Transverse colon (tissue), 4 donors: Measurements from ENCODE around the gene PF4V1. TPM values are rescaled to one million over a fixed set of nuclear protein-coding genes. Genes with fewer than 3 reads are reported as not detected.

Source experiments
- DNase-seq: peaks from one replicate; pipeline ENCODE4 v3.0.0-alpha.2; 2019
- H3K27ac ChIP-seq, 4 donors: fragments of 200-600 bp; sonication (generic); 2 replicates each; pipeline ENCODE4 v1.5.1; 2016 to 2018; ENCODE audit warnings: inconsistent platforms in 4 of 4
- H3K27me3 ChIP-seq: fragments of 200-600 bp; sonication (generic); 2 replicates; pipeline ENCODE4 v1.5.1; 2017; ENCODE audit warnings: inconsistent platforms
- H3K36me3 ChIP-seq, 4 donors: fragments of 200-600 bp; sonication (generic); 2 replicates each; pipeline ENCODE4 v1.5.1; 2017 to 2019; ENCODE audit warnings: inconsistent platforms in 4 of 4
- H3K4me1 ChIP-seq, 4 donors: fragments of 200-600 bp; sonication (generic); 2 replicates each; pipeline ENCODE4 v1.5.1; 2017 to 2020; ENCODE audit warnings: inconsistent platforms in 4 of 4
- H3K4me3 ChIP-seq, 4 donors: fragments of 200-600 bp; sonication (generic); 1 replicate in 1 of 4; 2 replicates in 3 of 4; pipeline versions ENCODE4 v1.5.1 to v1.6.1; 2017 to 2019; ENCODE audit warnings: inconsistent platforms in 4 of 4
- H3K9me3 ChIP-seq, 2 donors: fragments of 200-600 bp; sonication (generic); 2 replicates each; pipeline ENCODE4 v1.5.1; 2017 to 2019; ENCODE audit warnings: inconsistent platforms in 2 of 2
- CTCF ChIP-seq, 5 experiments: fragments of 200-600 bp in 3 of 5; fragments of 450-650 bp in 2 of 5; sonication (generic) in 3 of 5; IDR thresholded peaks; 1 replicate in 2 of 5; 2 replicates in 3 of 5; pipeline ENCODE4 v1.5.1; 2016 to 2017; ENCODE audit warnings: antibody characterized with exemption in 5 of 5, inconsistent platforms in 3 of 5, mild to moderate bottlenecking in 2 of 5, moderate library complexity in 1 of 5
- EP300 ChIP-seq: sonication (generic); formaldehyde crosslinking; IDR thresholded peaks from one replicate; pipeline ENCODE4 v1.6.1; 2017; ENCODE audit warnings: antibody characterized with exemption, low read depth
- POLR2A ChIP-seq: fragments of 450-650 bp; IDR thresholded peaks from one replicate; pipeline ENCODE4 v1.6.1; 2016; ENCODE audit warnings: antibody characterized with exemption, mild to moderate bottlenecking, moderate library complexity
- POLR2AphosphoS5 ChIP-seq, 3 donors: sonication (generic); formaldehyde crosslinking; IDR thresholded peaks; one replicate each; pipeline ENCODE4 v1.6.1; 2016; ENCODE audit warnings: antibody characterized with exemption in 3 of 3
- WGBS, 2 donors: methylation state at CpG; one replicate each; pipeline ENCODE4 v1.1.5; 2018; ENCODE audit warnings: low coverage in 1 of 2; 5-methylcytosine and 5-hydroxymethylcytosine counted together
- in situ Hi-C, 4 donors: fragments of 200-750 bp; cut with MboI; loops; one replicate each; pipeline versions ENCODE4 v1.15.0 to v1.15.1; 2017; ENCODE audit warnings: low sequenced_read_pairs in 3 of 4, low pct_ligation_motif_present in 1 of 4, low pct_unique_long_range_greater_than_20kb in 1 of 4
- intact Hi-C: fragments of 100-400 bp; cut with DNase I; formaldehyde crosslinking; loops from one replicate; pipeline ENCODE4 v1.15.1; 2023; ENCODE audit warnings: low total_unique reads
- total RNA-seq, 4 donors: library from RNA; depleted of rRNA; stranded (reverse); fragments of >200 nt; gene quantifications; one replicate each; pipeline ENCODE4 v1.1.0, GENCODE V29; 2016

PF4V1 gene, protein sequence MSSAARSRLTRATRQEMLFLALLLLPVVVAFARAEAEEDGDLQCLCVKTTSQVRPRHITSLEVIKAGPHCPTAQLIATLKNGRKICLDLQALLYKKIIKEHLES
- total RNA-seq = not detected

DNA sequence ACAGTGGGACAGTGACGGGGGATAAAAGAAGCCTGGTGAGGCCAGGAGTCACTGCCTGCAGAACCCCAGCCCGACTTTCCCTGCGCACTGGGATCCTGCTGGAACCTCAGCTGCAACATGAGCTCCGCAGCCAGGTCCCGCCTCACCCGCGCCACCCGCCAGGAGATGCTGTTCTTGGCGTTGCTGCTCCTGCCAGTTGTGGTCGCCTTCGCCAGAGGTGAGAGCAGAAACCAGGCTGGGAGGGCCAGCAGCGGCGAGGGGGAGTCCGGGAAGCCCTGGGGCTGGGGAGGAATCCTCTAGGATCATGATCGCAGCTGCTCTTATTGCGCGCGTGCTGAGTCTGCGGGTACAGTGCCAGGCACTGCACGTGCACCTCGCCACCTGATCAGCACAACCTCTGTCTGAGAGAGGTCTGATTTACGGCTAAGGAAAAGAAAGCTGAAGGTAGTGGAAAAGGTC, at the start of gene PF4V1:
Gene PF4V1, plus strand, starts transcription at position 51 of the 459 bp plus-strand sequence. Its CDS starts 67 bp downstream, at position 118.
- peak; percentile 22 for DNase-seq
- no peaks in the 10 kb centered on the region for H3K9me3 ChIP-seq
- H3K4me3 ChIP-seq = peak within 1 kb of the TSS in 1 of 4 donors; percentile 13
- no peak within 1 kb of the TSS for H3K27ac ChIP-seq
- peak in 3 of 5 experiments; percentile 6 to 18 (median 15) for TF ChIP-seq CTCF (IDR thresholded peaks at IDR 0.05)
- no peak for TF ChIP-seq POLR2AphosphoS5 (IDR thresholded peaks at IDR 0.05)
- TF ChIP-seq EP300 = no peak
- 40 to 52% methylated on average over 1 to 17 of the region's 22 CpGs for WGBS, 2 donors
- in situ Hi-C loops (loop anchor here in 1 of 4 donors (25.0 kb wide), 1 partner anchor 284 kb away; no protein-coding TSS in a partner anchor), intact Hi-C loops (no loop called here)
- H3K27me3 ChIP-seq = peaks cover 4% of the 10 kb centered on the region
- H3K36me3 ChIP-seq = no peaks in the 10 kb centered on the region
- peaks cover 0 to 6% (median 0%) of the 10 kb centered on the region in 4 donors for H3K4me1 ChIP-seq

DNA sequence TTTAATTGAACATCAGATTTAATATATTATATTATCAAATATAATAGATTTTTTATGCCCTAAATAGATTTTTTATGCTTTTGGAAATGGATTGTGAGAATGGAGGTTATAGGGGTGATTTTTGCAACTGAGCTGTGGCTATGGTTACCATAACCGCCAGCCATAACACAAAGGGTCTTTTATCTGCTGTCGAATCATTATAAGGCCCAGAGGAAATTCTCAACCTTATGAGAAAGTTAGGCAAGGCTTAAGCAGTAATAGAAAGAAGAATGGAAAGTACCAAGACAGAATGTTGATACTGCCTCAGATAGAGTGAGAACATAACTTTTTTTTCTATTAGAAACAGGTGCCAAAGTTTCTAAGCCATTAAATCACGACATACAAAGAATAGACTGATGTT, 42.9 kb upstream of the PF4V1 start:
- in situ Hi-C loops = no loop called here
- H3K4me3 ChIP-seq = no peak overlapping the region
- TF ChIP-seq EP300 (no peak), POLR2AphosphoS5 (IDR thresholded peaks at IDR 0.05) (no peak), CTCF (IDR thresholded peaks at IDR 0.05) (no peak), POLR2A (no peak)
- H3K9me3 ChIP-seq = peaks cover 0 to under 1% of the 10 kb centered on the region in 2 donors
- no peaks in the 10 kb centered on the region for H3K4me1 ChIP-seq
- no peak for DNase-seq
- no peak overlapping the region for H3K27ac ChIP-seq
- intact Hi-C loops = no loop called here
- H3K36me3 ChIP-seq = no peaks in the 10 kb centered on the region
- no peaks in the 10 kb centered on the region for H3K27me3 ChIP-seq
- WGBS, 2 donors = 70 to 78% methylated on average over 3 of the region's 3 CpGs

DNA sequence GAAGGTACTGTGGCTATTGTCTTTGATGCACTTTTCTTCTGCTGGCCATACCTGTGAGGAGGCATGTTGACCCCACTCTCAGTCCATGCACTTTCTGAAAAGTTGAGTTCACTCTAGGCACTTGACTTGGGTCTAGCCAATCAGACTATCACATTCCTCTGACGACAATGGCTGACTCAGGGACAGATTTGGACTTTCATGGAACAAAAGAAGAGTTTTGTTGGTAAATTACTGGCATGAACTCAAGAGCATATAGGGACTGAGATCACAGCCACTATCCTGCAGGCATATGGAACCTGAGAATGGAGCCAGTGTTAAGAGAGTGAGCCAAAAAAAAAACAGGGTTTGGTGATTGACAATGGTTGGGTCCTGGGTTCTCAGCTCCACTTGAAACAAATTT, 41.3 kb upstream of the PF4V1 start:
- Histone ChIP-seq H3K27me3 (no peaks in the 10 kb centered on the region), H3K9me3 (no peaks in the 10 kb centered on the region), H3K4me3 (no peak overlapping the region), H3K36me3 (no peaks in the 10 kb centered on the region), H3K4me1 (no peaks in the 10 kb centered on the region), H3K27ac (no peak overlapping the region)
- WGBS, 2 donors = 86 to 92% methylated on average over 1 of the region's 1 CpG
- no peak for DNase-seq
- in situ Hi-C loops = no loop called here
- no peak for TF ChIP-seq POLR2A
- TF ChIP-seq CTCF (IDR thresholded peaks at IDR 0.05) = no peak
- no peak for TF ChIP-seq EP300
- TF ChIP-seq POLR2AphosphoS5 (IDR thresholded peaks at IDR 0.05) = no peak
- intact Hi-C loops = no loop called here

GRCh38 chr4:73814679-73815078, 38.4 kb upstream of the PF4V1 start:
- H3K27me3 ChIP-seq = no peaks in the 10 kb centered on the region
- no peaks in the 10 kb centered on the region for H3K9me3 ChIP-seq
- WGBS, 2 donors = 71 to 93% methylated on average over 1 of the region's 1 CpG
- H3K4me1 ChIP-seq = no peaks in the 10 kb centered on the region
- H3K36me3 ChIP-seq = no peaks in the 10 kb centered on the region
- TF ChIP-seq POLR2AphosphoS5 (IDR thresholded peaks at IDR 0.05) (no peak), CTCF (IDR thresholded peaks at IDR 0.05) (no peak), POLR2A (no peak), EP300 (no peak)
- no peak for DNase-seq
- intact Hi-C loops = no loop called here
- H3K4me3 ChIP-seq = no peak overlapping the region
- no peak overlapping the region for H3K27ac ChIP-seq
- in situ Hi-C loops = no loop called here
